Measurements from ENCODE around the gene SMPD3. TPM values are rescaled to one million over a fixed set of nuclear protein-coding genes. Genes with fewer than 3 reads are reported as not detected.

The SMPD3 gene
- total RNA-seq, 2 experiments from 2014 or later = 4.1 to 4.6 TPM

DNA sequence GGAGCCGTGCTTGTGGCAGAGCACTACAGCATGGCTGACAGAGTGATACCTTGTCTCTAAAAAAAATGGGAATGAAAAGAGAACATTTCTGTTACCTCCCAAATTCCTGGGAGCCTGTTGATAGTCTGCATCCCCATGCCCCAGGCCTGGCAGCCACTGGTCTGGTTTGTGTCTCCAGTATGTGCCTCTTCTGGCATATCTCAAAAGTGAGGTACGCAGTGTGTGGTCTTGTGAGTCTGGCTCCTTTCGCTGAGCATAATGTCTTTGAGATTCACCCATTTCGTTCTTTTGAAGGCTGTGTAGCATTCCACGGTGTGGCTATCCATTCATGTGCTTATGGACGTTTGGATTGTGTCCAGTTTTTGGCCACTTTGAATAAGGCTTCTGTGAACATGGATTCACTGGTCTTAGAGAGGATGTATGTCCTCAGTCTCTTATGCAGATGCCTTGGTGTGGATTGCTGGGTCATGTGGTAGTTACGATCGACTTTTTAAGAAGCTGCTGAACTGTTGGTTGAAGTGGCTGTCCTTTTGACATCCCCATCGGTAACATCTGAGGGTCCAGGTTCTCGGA lies 98.4 kb downstream of the SMPD3 start:
- Mint-ChIP-seq H3K27me3 (peaks cover under 1% of the 10 kb centered on the region), H3K4me1 (peaks cover 22% of the 10 kb centered on the region), H3K36me3 (ENCODE audit: low read depth) (peaks cover 84% of the 10 kb centered on the region), H3K9me3 (no peaks in the 10 kb centered on the region), H3K27ac (no peak overlapping the region), H3K4me3 (no peak overlapping the region)
- CTCF ChIA-PET = interaction anchor here (0.5 to 1.0 kb wide), 2 partner anchors 14 to 127 kb away, joined by 3 read pairs; no protein-coding TSS in a partner anchor
- POLR2A ChIA-PET = no interaction called here
- no peak for DNase-seq

DNA sequence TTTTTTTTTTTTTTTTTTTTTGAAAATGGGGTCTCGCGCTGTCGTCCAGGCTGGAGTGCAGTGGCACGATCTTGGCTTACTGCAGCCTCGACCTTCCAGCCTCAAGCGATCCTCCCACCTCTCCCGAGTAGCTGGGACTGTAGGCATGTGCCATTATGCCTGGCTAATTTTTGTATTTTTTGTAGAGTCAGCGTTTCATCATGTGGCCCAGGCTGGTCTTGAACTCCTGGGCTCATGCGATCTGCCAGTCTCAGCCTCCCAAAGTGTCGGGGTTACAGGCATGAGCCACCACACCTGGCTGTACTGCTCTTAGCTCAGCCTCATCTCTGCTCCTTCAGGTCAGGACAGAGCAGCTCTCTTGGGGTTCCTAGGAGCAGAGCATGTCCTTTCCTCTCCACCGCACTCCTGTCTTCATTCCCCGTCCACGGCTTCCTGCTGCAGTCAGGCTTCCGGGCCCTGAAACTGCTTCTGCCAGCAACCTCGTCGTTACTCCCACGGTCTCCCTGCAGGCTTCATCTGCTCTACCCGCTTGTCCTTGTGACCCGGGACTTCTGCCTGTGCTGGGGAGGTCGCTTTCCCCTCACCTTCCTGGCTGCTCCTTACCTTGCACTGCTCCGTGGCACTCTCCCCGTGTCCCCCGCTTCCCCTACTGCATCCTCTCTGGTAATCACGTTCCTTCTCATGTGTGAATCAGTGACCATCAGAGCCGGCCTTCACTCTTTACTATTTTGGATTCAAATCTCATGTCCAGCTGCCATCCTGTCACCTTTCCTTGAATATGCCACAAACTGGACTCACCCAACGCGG lies 99.5 kb downstream of the SMPD3 start:
- no peak for DNase-seq
- H3K27me3 Mint-ChIP-seq = no peaks in the 10 kb centered on the region
- H3K9me3 Mint-ChIP-seq = no peaks in the 10 kb centered on the region
- peaks cover 75% of the 10 kb centered on the region for H3K36me3 Mint-ChIP-seq (ENCODE audit: low read depth)
- no peak overlapping the region for H3K4me3 Mint-ChIP-seq
- no peak overlapping the region for H3K27ac Mint-ChIP-seq
- CTCF ChIA-PET = interaction anchor here (0.7 to 2.0 kb wide), 4 partner anchors 13 to 87 kb away, joined by 3 to 5 read pairs (median 4); partner anchors contain the start of gene SLC7A6
- peaks cover 20% of the 10 kb centered on the region for H3K4me1 Mint-ChIP-seq
- POLR2A ChIA-PET = no interaction called here

DNA sequence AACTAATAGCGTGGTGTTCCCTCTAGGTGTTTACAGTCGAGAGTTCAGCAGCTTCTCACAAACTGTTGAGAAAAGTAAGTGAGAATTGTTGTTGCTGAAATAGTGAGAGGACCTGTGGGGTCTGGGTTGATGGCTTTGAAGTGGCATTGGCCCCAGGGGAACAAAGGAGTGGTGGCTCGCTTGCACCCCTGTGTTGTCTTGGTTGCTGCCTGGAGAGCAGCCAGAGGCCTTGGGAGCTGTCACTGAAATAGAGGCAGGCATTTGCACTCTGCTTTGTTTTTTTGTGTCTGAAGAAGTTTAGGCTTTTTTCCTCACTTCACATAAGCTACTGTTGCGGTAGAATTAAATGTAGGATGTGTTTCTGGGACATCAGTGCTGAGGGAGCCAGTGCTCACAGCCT lies 100.7 kb downstream of the SMPD3 start:
- Mint-ChIP-seq H3K4me3 (no peak overlapping the region), H3K27me3 (no peaks in the 10 kb centered on the region), H3K36me3 (ENCODE audit: low read depth) (peaks cover 74% of the 10 kb centered on the region), H3K27ac (no peak overlapping the region), H3K9me3 (no peaks in the 10 kb centered on the region), H3K4me1 (peaks cover 20% of the 10 kb centered on the region)
- CTCF ChIA-PET = interaction anchor here (1.2 to 2.0 kb wide), 2 partner anchors 19 to 86 kb away, joined by 4 to 5 read pairs; no protein-coding TSS in a partner anchor
- POLR2A ChIA-PET = no interaction called here
- no peak for DNase-seq

DNA sequence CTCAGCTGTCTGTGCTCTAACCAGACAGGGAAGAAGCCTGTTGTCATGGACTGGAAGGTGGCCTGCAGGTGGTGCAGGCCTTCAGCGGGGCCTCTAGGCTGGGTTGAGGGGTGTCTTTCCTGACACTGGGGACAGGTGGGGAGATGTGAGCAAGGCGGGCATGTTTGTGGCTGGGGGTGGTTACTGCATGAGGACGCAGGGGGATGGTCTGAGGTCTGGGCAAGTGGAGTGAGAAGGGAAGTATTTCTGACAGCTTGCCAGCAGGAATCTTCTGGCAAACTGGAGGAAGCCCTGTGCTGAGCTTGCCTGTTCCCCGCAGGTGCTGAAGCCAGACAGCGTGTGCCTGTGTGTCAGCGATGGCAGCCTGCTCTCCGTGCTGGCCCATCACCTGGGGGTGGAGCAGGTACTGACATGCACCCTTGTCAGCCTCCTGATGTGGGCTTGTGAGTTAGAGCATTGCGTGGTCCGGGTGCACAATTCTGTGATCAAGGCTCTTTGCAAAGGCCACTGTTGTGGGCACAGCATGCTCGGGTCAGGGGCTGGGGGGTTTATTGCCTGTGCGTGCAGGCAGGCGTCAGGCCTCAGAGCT lies 101.3 kb downstream of the SMPD3 start:
- CTCF ChIA-PET = interaction anchor here (1.2 to 2.0 kb wide), 2 partner anchors 18 to 85 kb away, joined by 4 to 5 read pairs; no protein-coding TSS in a partner anchor
- no peak overlapping the region for H3K27ac Mint-ChIP-seq
- POLR2A ChIA-PET = no interaction called here

DNA sequence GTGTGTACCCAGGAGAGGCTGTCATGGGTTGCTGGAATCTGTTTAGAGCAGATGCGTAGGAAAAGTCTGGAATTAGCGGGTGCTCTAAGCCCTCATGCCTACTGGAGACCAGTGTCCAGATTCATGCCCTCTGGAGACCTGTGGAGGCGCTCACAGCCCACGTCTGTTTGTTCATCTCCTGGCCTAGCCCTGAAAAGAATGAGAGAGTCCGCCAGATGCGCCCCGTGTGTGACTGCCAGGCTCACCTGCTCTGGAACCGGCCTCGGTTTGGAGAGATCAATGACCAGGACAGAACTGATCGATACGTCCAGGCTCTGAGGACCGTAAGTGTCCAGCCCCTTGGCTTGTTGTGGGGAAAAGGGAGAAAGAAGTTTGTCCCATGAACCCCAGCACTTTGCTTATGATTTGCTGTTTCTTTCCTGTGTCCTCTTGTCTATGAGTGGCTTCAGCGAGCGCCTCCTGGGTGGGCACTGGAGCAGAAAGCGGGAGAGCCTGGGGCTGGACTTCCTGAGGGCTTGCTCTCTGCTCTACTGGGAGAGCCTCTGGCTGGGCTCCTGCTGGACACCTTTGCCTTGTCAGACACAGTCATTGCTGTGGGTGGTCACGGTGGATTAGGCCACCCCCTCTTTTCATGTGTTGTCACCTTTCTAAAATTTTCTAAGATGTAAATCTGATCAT lies 102.2 kb downstream of the SMPD3 start:
- no peaks in the 10 kb centered on the region for H3K27me3 Mint-ChIP-seq
- H3K9me3 Mint-ChIP-seq = no peaks in the 10 kb centered on the region
- DNase-seq = no peak
- no peak overlapping the region for H3K4me3 Mint-ChIP-seq
- H3K27ac Mint-ChIP-seq = no peak overlapping the region
- ChIA-PET CTCF (no interaction called here), POLR2A (no interaction called here)
- H3K4me1 Mint-ChIP-seq = peaks cover 20% of the 10 kb centered on the region
- peaks cover 68% of the 10 kb centered on the region for H3K36me3 Mint-ChIP-seq (ENCODE audit: low read depth)

More for the DNA sequence above, 101.3 kb downstream of the SMPD3 start:
- H3K4me3 Mint-ChIP-seq = no peak overlapping the region
- peaks cover 20% of the 10 kb centered on the region for H3K4me1 Mint-ChIP-seq
- H3K27me3 Mint-ChIP-seq = no peaks in the 10 kb centered on the region
- no peaks in the 10 kb centered on the region for H3K9me3 Mint-ChIP-seq
- H3K36me3 Mint-ChIP-seq (ENCODE audit: low read depth) = peaks cover 73% of the 10 kb centered on the region
- DNase-seq = no peak

DNA sequence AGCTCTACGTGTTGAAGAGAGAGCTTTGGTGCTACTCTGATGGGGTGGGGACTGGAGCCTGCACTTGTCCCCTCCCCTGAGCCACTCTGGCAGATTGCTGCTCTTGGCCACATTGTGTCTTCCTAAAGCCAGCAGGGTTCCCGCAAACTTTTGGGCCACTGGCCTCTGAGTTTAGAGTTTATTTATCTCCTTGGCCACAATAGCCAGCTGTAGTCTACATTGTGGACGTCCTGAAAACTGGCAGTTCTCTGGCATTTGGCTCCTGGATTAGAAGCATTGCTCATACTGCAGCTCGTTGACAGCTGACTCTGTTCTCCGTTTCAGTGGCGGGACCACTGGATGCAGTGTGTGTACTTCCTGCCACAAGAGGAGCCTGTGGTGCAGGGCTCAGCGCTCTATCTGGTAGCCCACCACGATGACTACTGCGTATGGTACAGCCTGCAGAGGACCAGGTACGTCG lies 102.9 kb downstream of the SMPD3 start:
- no peak overlapping the region for H3K4me3 Mint-ChIP-seq
- peaks cover 72% of the 10 kb centered on the region for H3K36me3 Mint-ChIP-seq (ENCODE audit: low read depth)
- CTCF ChIA-PET = interaction anchor here (0.6 to 0.8 kb wide), 2 partner anchors 16 to 29 kb away, joined by 3 read pairs; no protein-coding TSS in a partner anchor
- POLR2A ChIA-PET = no interaction called here
- DNase-seq = no peak
- no peaks in the 10 kb centered on the region for H3K9me3 Mint-ChIP-seq
- peaks cover 20% of the 10 kb centered on the region for H3K4me1 Mint-ChIP-seq
- no peaks in the 10 kb centered on the region for H3K27me3 Mint-ChIP-seq
- H3K27ac Mint-ChIP-seq = no peak overlapping the region

DNA sequence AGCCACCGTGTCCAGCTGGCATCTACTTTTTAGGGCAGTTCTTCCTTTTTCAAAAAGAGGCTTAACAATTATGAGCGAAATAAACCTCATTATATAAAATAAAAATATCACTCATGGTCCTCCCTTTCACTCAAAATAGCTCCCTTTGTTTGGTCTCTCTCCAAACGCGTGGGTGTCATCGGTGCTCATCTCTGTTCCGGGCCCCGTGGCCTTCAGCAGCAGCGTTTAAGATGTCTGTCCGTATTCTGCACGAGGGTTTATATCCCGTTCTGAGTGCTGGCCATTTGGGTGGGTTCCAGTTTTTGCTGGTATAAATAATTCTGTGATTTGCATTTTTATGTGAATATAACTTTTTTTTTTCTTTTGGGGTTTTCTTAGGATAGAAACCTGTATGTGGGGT lies 104.1 kb downstream of the SMPD3 start:
- H3K27ac Mint-ChIP-seq = no peak overlapping the region
- peaks cover 77% of the 10 kb centered on the region for H3K36me3 Mint-ChIP-seq (ENCODE audit: low read depth)
- no peak for DNase-seq
- peaks cover 20% of the 10 kb centered on the region for H3K4me1 Mint-ChIP-seq
- no peaks in the 10 kb centered on the region for H3K27me3 Mint-ChIP-seq
- H3K9me3 Mint-ChIP-seq = no peaks in the 10 kb centered on the region
- H3K4me3 Mint-ChIP-seq = no peak overlapping the region
- ChIA-PET CTCF (interaction anchor here (1.5 to 2.7 kb wide), 3 partner anchors 10 to 80 kb away, joined by 3 to 12 read pairs (median 4); partner anchors contain the start of gene SLC7A6), POLR2A (no interaction called here)

DNA sequence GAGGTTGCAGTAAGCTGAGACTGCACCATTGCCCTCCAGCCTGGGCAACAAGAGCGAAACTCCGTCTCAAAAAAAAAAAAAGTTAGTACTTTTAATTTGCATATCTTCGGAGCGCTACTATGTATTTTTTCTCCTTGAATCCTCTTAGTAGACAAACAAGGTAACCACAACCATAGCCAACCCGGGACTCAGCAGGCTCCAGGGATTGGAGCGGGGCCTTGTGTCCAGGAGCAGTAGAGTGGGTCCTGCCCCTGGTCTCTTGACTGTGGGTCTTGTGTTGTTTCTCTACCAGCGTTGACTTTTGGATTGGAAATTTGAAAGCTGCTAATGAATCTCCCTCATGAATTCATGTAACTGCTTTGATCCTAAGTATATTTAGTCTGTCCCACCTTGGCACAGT lies 105.2 kb downstream of the SMPD3 start:
- no peak overlapping the region for H3K4me3 Mint-ChIP-seq
- no peak overlapping the region for H3K27ac Mint-ChIP-seq
- ChIA-PET POLR2A (no interaction called here), CTCF (interaction anchor here (1.1 to 2.7 kb wide), 4 partner anchors 11 to 81 kb away, joined by 3 to 12 read pairs (median 4); partner anchors contain the start of gene SLC7A6)
- no peak for DNase-seq
- no peaks in the 10 kb centered on the region for H3K9me3 Mint-ChIP-seq
- H3K4me1 Mint-ChIP-seq = peaks cover 20% of the 10 kb centered on the region
- H3K36me3 Mint-ChIP-seq (ENCODE audit: low read depth) = peaks cover 72% of the 10 kb centered on the region
- H3K27me3 Mint-ChIP-seq = no peaks in the 10 kb centered on the region

DNA sequence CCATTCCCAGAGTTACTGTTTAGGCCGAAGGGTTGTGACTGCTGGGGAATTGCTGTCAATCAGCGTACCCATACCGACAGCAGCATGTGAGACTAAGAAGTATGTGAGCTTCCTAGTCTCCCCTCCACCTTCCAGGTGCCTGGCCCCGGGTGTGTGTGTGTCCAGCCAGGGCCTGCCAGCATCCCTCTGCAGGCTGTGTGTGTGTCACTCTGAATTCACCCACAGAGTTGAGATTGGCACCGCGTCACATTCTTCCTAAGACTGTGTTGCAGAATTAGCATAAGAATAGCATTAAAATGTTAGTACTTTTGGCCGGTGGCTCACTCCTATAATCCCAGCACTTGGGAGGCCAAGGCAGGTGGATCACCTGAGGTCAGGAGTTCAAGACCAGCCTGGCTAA lies 105.7 kb downstream of the SMPD3 start:
- no peak overlapping the region for H3K27ac Mint-ChIP-seq
- DNase-seq = no peak
- ChIA-PET CTCF (interaction anchor here (1.1 to 2.7 kb wide), 2 partner anchors 79 to 81 kb away, joined by 5 to 12 read pairs; partner anchors contain the start of gene SLC7A6), POLR2A (no interaction called here)
- no peak overlapping the region for H3K4me3 Mint-ChIP-seq
- H3K27me3 Mint-ChIP-seq = no peaks in the 10 kb centered on the region
- H3K36me3 Mint-ChIP-seq (ENCODE audit: low read depth) = peaks cover 72% of the 10 kb centered on the region
- H3K9me3 Mint-ChIP-seq = no peaks in the 10 kb centered on the region
- H3K4me1 Mint-ChIP-seq = peaks cover 15% of the 10 kb centered on the region

DNA sequence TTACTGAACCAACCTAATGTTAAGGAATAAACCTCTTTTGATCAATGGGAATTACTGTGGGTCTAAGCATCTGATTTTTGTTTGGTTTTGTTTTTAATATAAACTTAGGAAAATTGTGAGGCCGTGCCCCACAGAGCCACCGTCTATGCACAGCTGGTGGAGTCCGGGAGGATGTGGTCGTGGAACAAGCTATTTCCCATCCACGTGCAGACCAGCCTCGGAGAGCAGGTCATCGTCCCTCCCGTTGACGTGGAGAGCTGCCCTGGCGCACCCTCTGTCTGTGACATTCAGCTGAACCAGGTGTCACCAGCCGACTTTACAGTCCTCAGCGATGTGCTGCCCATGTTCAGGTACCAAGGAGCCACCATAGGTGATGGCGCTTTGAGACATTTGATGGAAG lies 109.1 kb downstream of the SMPD3 start:
- no peak for DNase-seq
- H3K9me3 Mint-ChIP-seq = no peaks in the 10 kb centered on the region
- peak overlapping the region; percentile 42 for H3K27ac Mint-ChIP-seq
- no peak overlapping the region for H3K4me3 Mint-ChIP-seq
- ChIA-PET CTCF (interaction anchor here (0.6 to 4.3 kb wide), 4 partner anchors 11 to 77 kb away, joined by 3 to 23 read pairs (median 6); partner anchors contain the start of gene SLC7A6), POLR2A (no interaction called here)
- H3K36me3 Mint-ChIP-seq (ENCODE audit: low read depth) = peaks cover 66% of the 10 kb centered on the region
- H3K4me1 Mint-ChIP-seq = peaks cover 4% of the 10 kb centered on the region
- no peaks in the 10 kb centered on the region for H3K27me3 Mint-ChIP-seq

DNA sequence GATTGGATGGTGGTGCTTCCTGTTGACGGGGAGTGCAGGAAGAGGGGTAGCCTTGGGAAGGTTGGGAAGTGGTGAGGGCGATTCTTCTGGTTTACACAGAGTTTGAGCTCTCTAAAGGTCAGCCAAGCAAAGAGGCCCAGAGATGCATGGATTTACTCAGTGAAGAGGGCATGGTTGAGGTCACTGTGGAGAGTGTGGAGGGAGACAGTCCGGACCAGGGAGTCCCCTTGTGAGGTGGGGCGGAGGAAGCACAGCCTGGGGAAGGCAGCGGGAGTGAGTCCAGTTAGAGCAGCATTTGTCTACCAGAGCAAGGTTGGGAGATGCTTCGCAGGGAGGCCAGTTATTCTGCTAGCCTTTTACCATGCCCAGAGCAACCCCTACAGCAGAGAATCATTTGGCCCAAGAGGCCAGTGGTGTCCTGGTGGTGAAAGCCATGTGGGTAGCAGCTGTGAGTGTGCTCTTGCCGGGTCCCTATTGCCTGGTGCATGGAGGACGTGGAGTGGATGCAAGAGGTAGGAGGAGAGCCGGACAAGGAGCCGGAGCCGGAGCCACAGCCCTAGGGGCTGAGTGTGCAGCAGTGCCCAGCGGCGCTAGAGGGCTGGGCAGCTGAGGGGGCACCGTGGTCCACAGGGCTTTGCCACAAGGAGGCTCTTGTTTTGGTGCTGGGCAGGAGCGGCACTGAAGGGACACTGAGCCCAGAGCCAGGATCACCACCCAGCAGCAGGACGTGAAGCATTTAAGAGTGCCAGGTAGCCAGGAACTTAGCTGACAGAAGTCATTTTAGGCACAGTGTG lies 109.8 kb downstream of the SMPD3 start:
- no peak overlapping the region for H3K4me3 Mint-ChIP-seq
- peak overlapping the region; percentile 32 for H3K27ac Mint-ChIP-seq
- no peaks in the 10 kb centered on the region for H3K9me3 Mint-ChIP-seq
- no peaks in the 10 kb centered on the region for H3K27me3 Mint-ChIP-seq
- ChIA-PET CTCF (interaction anchor here (0.6 to 4.3 kb wide), 5 partner anchors 10 to 77 kb away, joined by 3 to 23 read pairs (median 6); partner anchors contain the start of gene SLC7A6), POLR2A (no interaction called here)
- peaks cover 6% of the 10 kb centered on the region for H3K4me1 Mint-ChIP-seq
- peaks cover 66% of the 10 kb centered on the region for H3K36me3 Mint-ChIP-seq (ENCODE audit: low read depth)
- DNase-seq = no peak

DNA sequence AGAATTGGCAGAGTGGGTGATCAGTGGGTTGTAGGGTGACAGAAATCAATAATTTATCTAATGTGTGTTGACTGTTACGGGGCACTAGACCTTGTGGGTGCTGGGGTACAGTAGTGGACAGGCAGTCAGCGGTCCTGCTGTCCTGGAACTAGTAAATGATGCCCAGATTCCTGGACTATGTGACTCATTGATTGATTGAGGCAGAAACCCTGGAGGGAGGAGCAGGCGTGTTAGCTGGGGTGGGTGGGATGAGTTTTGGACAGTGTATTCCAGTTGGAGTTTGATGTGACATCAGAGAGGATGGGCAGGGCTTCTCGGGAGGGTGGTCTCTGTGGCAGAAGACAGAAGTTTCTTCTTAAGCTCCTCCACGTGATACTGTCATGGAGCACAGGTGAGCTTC lies 113.1 kb downstream of the SMPD3 start:
- ChIA-PET CTCF (interaction anchor here (0.7 to 10.2 kb wide), 4 partner anchors 14 to 488 kb away, joined by 3 to 172 read pairs (median 4); partner anchors contain the start of gene SLC7A6), POLR2A (no interaction called here)
- no peaks in the 10 kb centered on the region for H3K27me3 Mint-ChIP-seq
- H3K36me3 Mint-ChIP-seq (ENCODE audit: low read depth) = peaks cover 54% of the 10 kb centered on the region
- H3K9me3 Mint-ChIP-seq = no peaks in the 10 kb centered on the region
- no peak for DNase-seq
- no peak overlapping the region for H3K4me3 Mint-ChIP-seq
- peak overlapping the region; percentile 63 for H3K27ac Mint-ChIP-seq
- peaks cover 21% of the 10 kb centered on the region for H3K4me1 Mint-ChIP-seq
